ENCODE data around the gene TMEM207. TPM values are rescaled to one million over a fixed set of nuclear protein-coding genes. Genes with fewer than 3 reads are reported as not detected.

The TMEM207 gene
- total and polyA plus RNA-seq, 4 donors = not detected

DNA sequence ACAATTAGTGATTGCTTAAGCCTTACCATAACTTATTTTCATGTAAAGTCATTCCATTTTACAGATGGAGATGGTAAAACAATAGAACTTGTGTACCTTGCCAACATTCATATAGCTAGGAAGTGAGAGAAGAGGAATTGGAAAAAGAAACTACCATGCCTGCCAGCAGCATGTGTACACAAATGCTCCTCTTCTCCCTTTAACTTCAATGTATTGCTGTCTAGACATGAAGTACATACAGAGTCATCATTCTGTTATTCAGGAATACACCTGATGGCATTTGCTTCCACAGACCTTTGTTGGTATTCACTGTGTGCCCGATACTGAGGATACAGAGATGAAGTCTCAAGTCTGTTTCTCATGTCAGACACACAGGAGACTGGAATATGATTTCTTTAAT is 7.1 kb upstream of the TMEM207 start:
- H3K27me3 ChIP-seq (ENCODE audit: control insufficient read depth in 4 of 4, insufficient read depth in 4 of 4, low read length in 3 of 4) = no peaks in the 10 kb centered on the region
- TF ChIP-seq SP1 (IDR thresholded peaks at IDR 0.05) (no peak), NR2F2 (IDR thresholded peaks at IDR 0.05) (no peak), TAF1 (conservative IDR thresholded peaks at IDR 0.05) (no peak)
- TF ChIP-seq, protein P1, sequence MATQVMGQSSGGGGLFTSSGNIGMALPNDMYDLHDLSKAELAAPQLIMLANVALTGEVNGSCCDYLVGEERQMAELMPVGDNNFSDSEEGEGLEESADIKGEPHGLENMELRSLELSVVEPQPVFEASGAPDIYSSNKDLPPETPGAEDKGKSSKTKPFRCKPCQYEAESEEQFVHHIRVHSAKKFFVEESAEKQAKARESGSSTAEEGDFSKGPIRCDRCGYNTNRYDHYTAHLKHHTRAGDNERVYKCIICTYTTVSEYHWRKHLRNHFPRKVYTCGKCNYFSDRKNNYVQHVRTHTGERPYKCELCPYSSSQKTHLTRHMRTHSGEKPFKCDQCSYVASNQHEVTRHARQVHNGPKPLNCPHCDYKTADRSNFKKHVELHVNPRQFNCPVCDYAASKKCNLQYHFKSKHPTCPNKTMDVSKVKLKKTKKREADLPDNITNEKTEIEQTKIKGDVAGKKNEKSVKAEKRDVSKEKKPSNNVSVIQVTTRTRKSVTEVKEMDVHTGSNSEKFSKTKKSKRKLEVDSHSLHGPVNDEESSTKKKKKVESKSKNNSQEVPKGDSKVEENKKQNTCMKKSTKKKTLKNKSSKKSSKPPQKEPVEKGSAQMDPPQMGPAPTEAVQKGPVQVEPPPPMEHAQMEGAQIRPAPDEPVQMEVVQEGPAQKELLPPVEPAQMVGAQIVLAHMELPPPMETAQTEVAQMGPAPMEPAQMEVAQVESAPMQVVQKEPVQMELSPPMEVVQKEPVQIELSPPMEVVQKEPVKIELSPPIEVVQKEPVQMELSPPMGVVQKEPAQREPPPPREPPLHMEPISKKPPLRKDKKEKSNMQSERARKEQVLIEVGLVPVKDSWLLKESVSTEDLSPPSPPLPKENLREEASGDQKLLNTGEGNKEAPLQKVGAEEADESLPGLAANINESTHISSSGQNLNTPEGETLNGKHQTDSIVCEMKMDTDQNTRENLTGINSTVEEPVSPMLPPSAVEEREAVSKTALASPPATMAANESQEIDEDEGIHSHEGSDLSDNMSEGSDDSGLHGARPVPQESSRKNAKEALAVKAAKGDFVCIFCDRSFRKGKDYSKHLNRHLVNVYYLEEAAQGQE (IDR thresholded peaks at IDR 0.05) = no peak
- TF ChIP-seq, protein P2, sequence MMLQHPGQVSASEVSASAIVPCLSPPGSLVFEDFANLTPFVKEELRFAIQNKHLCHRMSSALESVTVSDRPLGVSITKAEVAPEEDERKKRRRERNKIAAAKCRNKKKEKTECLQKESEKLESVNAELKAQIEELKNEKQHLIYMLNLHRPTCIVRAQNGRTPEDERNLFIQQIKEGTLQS (IDR thresholded peaks at IDR 0.05) = no peak
- H3K9me3 ChIP-seq (ENCODE audit: control insufficient read depth in 4 of 4, low read length in 3 of 4) = no peaks in the 10 kb centered on the region
- H3K4me1 ChIP-seq (ENCODE audit: control insufficient read depth in 4 of 4, insufficient read depth in 4 of 4, low read length in 3 of 4) = peaks cover 0 to 9% (median 0%) of the 10 kb centered on the region in 4 donors
- 94% methylated on average over 1 of the region's 1 CpG for WGBS
- no peak overlapping the region for H3K27ac ChIP-seq (ENCODE audit: low read depth in 1 of 2, low read length in 2 of 2)
- H3K9ac ChIP-seq (ENCODE audit: low read depth in 1 of 2, low read length in 2 of 2) = no peak overlapping the region
- H3K4me3 ChIP-seq (ENCODE audit: low read depth in 1 of 3, low read length in 3 of 3) = no peak overlapping the region
- no peaks in the 10 kb centered on the region for H3K36me3 ChIP-seq (ENCODE audit: control insufficient read depth in 4 of 4, insufficient read depth in 3 of 4, low read depth in 1 of 4, low read length in 3 of 4)
- DNase-seq (ENCODE audit: low spot score) = no peak

DNA sequence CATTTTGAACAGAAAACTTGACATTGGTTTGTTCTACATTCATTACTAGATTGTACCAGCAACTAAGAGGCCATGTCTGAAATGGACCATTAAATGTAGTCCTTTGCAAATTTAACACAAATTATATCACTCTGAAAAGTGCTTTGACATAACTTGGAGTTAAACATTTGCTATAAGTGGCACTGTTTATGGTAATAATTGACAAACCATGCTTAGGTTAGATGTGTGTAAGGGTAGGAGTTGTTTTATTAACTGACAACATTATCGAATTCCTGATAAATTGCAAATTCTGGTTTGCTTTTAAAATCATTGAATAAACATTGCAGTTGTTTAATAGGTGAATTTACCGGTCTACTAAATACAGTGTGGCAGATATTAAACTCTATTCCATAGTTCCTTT is 6.1 kb upstream of the TMEM207 start:
- Histone ChIP-seq H3K9ac (ENCODE audit: low read depth in 1 of 2, low read length in 2 of 2) (no peak overlapping the region), H3K4me1 (ENCODE audit: control insufficient read depth in 4 of 4, insufficient read depth in 4 of 4, low read length in 3 of 4) (peaks cover 0 to 9% (median 0%) of the 10 kb centered on the region in 4 donors), H3K9me3 (ENCODE audit: control insufficient read depth in 4 of 4, low read length in 3 of 4) (no peaks in the 10 kb centered on the region), H3K27ac (ENCODE audit: low read depth in 1 of 2, low read length in 2 of 2) (no peak overlapping the region), H3K4me3 (ENCODE audit: low read depth in 1 of 3, low read length in 3 of 3) (no peak overlapping the region), H3K27me3 (ENCODE audit: control insufficient read depth in 4 of 4, insufficient read depth in 4 of 4, low read length in 3 of 4) (no peaks in the 10 kb centered on the region), H3K36me3 (ENCODE audit: control insufficient read depth in 4 of 4, insufficient read depth in 3 of 4, low read depth in 1 of 4, low read length in 3 of 4) (no peaks in the 10 kb centered on the region)
- no peak for DNase-seq (ENCODE audit: low spot score)
- 49% methylated on average over 2 of the region's 2 CpGs for WGBS
- TF ChIP-seq, protein P1 (IDR thresholded peaks at IDR 0.05) = no peak
- TF ChIP-seq, protein P2 (IDR thresholded peaks at IDR 0.05) = no peak
- TF ChIP-seq SP1 (IDR thresholded peaks at IDR 0.05) (no peak), FOXA1 (IDR thresholded peaks at IDR 0.05) (no peak), GABPA (IDR thresholded peaks at IDR 0.05 in 1 of 2, conservative IDR thresholded peaks at IDR 0.05 in 1 of 2) (no peak), JUND (IDR thresholded peaks at IDR 0.05) (no peak), YY1 (IDR thresholded peaks at IDR 0.05) (no peak), FOXA2 (IDR thresholded peaks at IDR 0.05) (no peak), NR2F2 (IDR thresholded peaks at IDR 0.05) (no peak), EGR1 (IDR thresholded peaks at IDR 0.05; ENCODE audit: low read depth in 2 of 2) (no peak), TAF1 (conservative IDR thresholded peaks at IDR 0.05) (no peak)
- TF ChIP-seq, protein P3, sequence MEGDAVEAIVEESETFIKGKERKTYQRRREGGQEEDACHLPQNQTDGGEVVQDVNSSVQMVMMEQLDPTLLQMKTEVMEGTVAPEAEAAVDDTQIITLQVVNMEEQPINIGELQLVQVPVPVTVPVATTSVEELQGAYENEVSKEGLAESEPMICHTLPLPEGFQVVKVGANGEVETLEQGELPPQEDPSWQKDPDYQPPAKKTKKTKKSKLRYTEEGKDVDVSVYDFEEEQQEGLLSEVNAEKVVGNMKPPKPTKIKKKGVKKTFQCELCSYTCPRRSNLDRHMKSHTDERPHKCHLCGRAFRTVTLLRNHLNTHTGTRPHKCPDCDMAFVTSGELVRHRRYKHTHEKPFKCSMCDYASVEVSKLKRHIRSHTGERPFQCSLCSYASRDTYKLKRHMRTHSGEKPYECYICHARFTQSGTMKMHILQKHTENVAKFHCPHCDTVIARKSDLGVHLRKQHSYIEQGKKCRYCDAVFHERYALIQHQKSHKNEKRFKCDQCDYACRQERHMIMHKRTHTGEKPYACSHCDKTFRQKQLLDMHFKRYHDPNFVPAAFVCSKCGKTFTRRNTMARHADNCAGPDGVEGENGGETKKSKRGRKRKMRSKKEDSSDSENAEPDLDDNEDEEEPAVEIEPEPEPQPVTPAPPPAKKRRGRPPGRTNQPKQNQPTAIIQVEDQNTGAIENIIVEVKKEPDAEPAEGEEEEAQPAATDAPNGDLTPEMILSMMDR (IDR thresholded peaks at IDR 0.05; ENCODE audit: low read depth, low read length, missing input control) = no peak
- TF ChIP-seq, protein P4, sequence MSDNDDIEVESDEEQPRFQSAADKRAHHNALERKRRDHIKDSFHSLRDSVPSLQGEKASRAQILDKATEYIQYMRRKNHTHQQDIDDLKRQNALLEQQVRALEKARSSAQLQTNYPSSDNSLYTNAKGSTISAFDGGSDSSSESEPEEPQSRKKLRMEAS (IDR thresholded peaks at IDR 0.05) = no peak
